Ishikawa (cell line): Measurements from ENCODE around the gene MYPOP.

Experiments
- CEBPB ChIP-seq: IDR thresholded peaks from 2 replicates; pipeline ENCODE4 v1.6.1; 2012
- TCF12 ChIP-seq: IDR thresholded peaks from 2 replicates; pipeline ENCODE4 v1.6.1; 2012; ENCODE audit warnings: low read depth
- TF ChIP-seq, protein P1 (sequence below): IDR thresholded peaks from 2 replicates; pipeline ENCODE4 v1.6.1; 2012; ENCODE audit warnings: low read depth, mild to moderate bottlenecking

- no peak for TF ChIP-seq CEBPB
- TF ChIP-seq TCF12, result no peak
- TF ChIP-seq, protein P1, sequence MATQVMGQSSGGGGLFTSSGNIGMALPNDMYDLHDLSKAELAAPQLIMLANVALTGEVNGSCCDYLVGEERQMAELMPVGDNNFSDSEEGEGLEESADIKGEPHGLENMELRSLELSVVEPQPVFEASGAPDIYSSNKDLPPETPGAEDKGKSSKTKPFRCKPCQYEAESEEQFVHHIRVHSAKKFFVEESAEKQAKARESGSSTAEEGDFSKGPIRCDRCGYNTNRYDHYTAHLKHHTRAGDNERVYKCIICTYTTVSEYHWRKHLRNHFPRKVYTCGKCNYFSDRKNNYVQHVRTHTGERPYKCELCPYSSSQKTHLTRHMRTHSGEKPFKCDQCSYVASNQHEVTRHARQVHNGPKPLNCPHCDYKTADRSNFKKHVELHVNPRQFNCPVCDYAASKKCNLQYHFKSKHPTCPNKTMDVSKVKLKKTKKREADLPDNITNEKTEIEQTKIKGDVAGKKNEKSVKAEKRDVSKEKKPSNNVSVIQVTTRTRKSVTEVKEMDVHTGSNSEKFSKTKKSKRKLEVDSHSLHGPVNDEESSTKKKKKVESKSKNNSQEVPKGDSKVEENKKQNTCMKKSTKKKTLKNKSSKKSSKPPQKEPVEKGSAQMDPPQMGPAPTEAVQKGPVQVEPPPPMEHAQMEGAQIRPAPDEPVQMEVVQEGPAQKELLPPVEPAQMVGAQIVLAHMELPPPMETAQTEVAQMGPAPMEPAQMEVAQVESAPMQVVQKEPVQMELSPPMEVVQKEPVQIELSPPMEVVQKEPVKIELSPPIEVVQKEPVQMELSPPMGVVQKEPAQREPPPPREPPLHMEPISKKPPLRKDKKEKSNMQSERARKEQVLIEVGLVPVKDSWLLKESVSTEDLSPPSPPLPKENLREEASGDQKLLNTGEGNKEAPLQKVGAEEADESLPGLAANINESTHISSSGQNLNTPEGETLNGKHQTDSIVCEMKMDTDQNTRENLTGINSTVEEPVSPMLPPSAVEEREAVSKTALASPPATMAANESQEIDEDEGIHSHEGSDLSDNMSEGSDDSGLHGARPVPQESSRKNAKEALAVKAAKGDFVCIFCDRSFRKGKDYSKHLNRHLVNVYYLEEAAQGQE, result no peak
These were observed 11.5 kb downstream of the MYPOP start for GRCh38 chr19:45890877-45891276.
